Spleen (tissue), 11 donors: Measurements from ENCODE around the gene WSCD2. TPM values are rescaled to one million over a fixed set of nuclear protein-coding genes. Genes with fewer than 3 reads are reported as not detected.

Experiments
- DNase-seq: peaks from one replicate; pipeline ENCODE4 v3.0.0-alpha.2; 2020
- H3K27ac ChIP-seq, 8 donors: fragments of 200-600 bp; sonication (generic) in 7 of 8; 1 replicate in 4 of 8; 2 replicates in 4 of 8; pipeline versions ENCODE4 v1.5.0 to v1.8.0; 2016 to 2021; ENCODE audit warnings: inconsistent platforms in 4 of 8, mild to moderate bottlenecking in 4 of 8, moderate library complexity in 1 of 8
- H3K27me3 ChIP-seq, 7 donors: fragments of 200-600 bp; sonication (generic) in 6 of 7; replicated peaks in 1 of 7; 1 replicate in 4 of 7; 2 replicates in 3 of 7; pipeline versions ENCODE4 v1.5.0 to v1.8.0; 2016 to 2021; ENCODE audit warnings: inconsistent platforms in 3 of 7, mild to moderate bottlenecking in 1 of 7
- H3K36me3 ChIP-seq, 6 donors: fragments of 200-600 bp; sonication (generic) in 5 of 6; 1 replicate in 4 of 6; 2 replicates in 2 of 6; pipeline versions ENCODE4 v1.5.0 to v1.8.0; 2016 to 2021; ENCODE audit warnings: inconsistent platforms in 2 of 6
- H3K4me1 ChIP-seq, 6 donors: fragments of 200-600 bp; sonication (generic) in 5 of 6; 1 replicate in 3 of 6; 2 replicates in 3 of 6; pipeline versions ENCODE4 v1.5.0 to v1.8.0; 2016 to 2021; ENCODE audit warnings: inconsistent platforms in 3 of 6
- H3K4me3 ChIP-seq, 8 donors: fragments of 200-600 bp; sonication (generic) in 7 of 8; 1 replicate in 4 of 8; 2 replicates in 4 of 8; pipeline versions ENCODE4 v1.5.0 to v1.8.0; 2016 to 2021; ENCODE audit warnings: inconsistent platforms in 4 of 8, mild to moderate bottlenecking in 4 of 8, moderate library complexity in 2 of 8
- H3K9me3 ChIP-seq, 8 donors: fragments of 200-600 bp; sonication (generic) in 7 of 8; 1 replicate in 4 of 8; 2 replicates in 4 of 8; pipeline versions ENCODE4 v1.5.0 to v1.8.0; 2016 to 2021; ENCODE audit warnings: inconsistent platforms in 4 of 8
- POLR2A ChIP-seq, 3 donors: fragments of 450-650 bp; IDR thresholded peaks; one replicate each; pipeline ENCODE4 v1.5.1; 2017; ENCODE audit warnings: antibody characterized with exemption in 3 of 3, mild to moderate bottlenecking in 1 of 3
- POLR2AphosphoS5 ChIP-seq, 3 donors: sonication (generic); formaldehyde crosslinking; IDR thresholded peaks; one replicate each; pipeline ENCODE4 v1.5.1; 2017; ENCODE audit warnings: antibody characterized with exemption in 3 of 3
- WGBS, 5 donors: extraction: QIAGEN DNeasy Blood & Tissue Kit in 3 of 5; methylation state at CpG; one replicate each; pipeline versions ENCODE4 v1.1.5 to v1.1.7; 2013 to 2018; 5-methylcytosine and 5-hydroxymethylcytosine counted together
- intact Hi-C: fragments of 100-400 bp; cut with DNase I; formaldehyde crosslinking; loops from one replicate; pipeline ENCODE4 v1.15.0; 2023; ENCODE audit warnings: low total_unique reads
- polyA plus RNA-seq, 3 donors: library from polyadenylated mRNA; stranded (reverse); fragments of 200-250 nt; gene quantifications; one replicate each; pipeline ENCODE4 v1.2.1, GENCODE V29; 2013
- total RNA-seq, 7 donors: library from RNA; depleted of rRNA in 3 of 7; stranded (reverse); fragments of >200 nt in 3 of 7; fragmentation: NEBNext Ultra II Directional in 4 of 7; extraction: Animal tissue kit (Norgen Biotek cat#: 25700) in 4 of 7; gene quantifications; one replicate each; pipeline versions ENCODE4 v1.1.0 to v1.2.1, GENCODE V29; 2016 to 2021
- TF ChIP-seq, protein P1 (sequence below), 11 experiments: fragments of 200-600 bp in 7 of 11; fragments of 450-650 bp in 4 of 11; sonication (generic) in 4 of 11; IDR thresholded peaks in 8 of 11; conservative IDR thresholded peaks in 3 of 11; 1 replicate in 7 of 11; 2 replicates in 4 of 11; pipeline versions ENCODE4 v1.4.0 to v1.8.0; 2016 to 2021; ENCODE audit warnings: antibody characterized with exemption in 11 of 11, inconsistent platforms in 4 of 11, mild to moderate bottlenecking in 1 of 11
- donor health status: healthy with polysubstance abuse.
- donor health status: DM: no; HTN: no; CAD: no; lungs with moderate emphysema.
- donor health status: DM: no; HTN: no; CAD: no.
- donor health status: Bipolar disorder and iron deficiency.
- donor health status: healthy.
- donor health status: DM: no; HTN: no; CAD: no.
- donor health status: DM: yes; HTN: yes; CAD: no.

Gene WSCD2
- total and polyA plus RNA-seq, 10 donors: 0.09 to 0.60 (median 0.23) TPM; not detected in 1

DNA sequence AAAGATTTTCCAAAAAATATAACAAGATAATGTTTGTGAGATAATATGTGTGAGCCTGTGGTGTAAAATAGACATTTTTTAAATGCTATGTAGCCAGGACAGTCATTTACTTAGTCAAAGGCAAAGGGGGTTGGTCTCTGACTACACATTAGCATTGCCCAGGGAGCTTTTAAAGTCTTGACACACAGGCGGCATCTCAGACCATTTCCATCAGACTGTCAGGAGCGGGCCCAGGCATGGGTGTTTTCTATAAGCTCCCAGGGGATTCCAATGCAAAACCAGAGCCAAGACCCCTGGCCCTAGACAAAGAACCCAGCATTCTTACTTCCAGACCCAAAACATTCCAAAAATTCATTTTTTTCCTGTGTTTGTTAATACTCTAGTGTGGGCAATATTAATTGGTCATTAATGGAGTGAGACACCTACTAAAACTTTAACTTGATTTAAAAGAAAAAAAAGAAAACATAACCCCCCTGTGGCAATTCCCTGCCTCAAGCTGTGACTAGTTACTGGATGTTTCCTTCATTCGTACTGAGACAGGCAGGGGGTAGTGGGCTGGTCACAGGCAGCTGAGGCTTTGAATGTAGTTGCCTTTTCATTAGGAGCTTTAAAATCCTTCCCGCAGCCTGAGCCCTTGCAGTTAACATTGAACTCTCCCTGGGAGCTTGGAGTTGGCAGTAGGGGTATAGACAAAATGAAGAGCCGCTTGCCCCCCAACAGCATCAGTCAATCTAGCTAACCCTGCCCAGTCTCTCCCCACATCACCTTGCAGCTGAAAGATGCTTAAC lies 106.3 kb downstream of the WSCD2 start:
- 71 to 81% (median 78%) methylated on average over 5 of the region's 5 CpGs for WGBS, 5 donors
- intact Hi-C loops: no loop called here
- Histone ChIP-seq H3K4me1 (no peaks in the 10 kb centered on the region), H3K27me3 (peaks cover 0 to 66% (median 11%) of the 10 kb centered on the region in 7 donors), H3K4me3 (no peak overlapping the region), H3K36me3 (no peaks in the 10 kb centered on the region), H3K9me3 (peaks cover 0 to 9% (median 0%) of the 10 kb centered on the region in 8 donors), H3K27ac (no peak overlapping the region)
- DNase-seq: no peak
- TF ChIP-seq POLR2A (IDR thresholded peaks at IDR 0.05) (no peak), POLR2AphosphoS5 (IDR thresholded peaks at IDR 0.05) (no peak)
- TF ChIP-seq, protein P1, sequence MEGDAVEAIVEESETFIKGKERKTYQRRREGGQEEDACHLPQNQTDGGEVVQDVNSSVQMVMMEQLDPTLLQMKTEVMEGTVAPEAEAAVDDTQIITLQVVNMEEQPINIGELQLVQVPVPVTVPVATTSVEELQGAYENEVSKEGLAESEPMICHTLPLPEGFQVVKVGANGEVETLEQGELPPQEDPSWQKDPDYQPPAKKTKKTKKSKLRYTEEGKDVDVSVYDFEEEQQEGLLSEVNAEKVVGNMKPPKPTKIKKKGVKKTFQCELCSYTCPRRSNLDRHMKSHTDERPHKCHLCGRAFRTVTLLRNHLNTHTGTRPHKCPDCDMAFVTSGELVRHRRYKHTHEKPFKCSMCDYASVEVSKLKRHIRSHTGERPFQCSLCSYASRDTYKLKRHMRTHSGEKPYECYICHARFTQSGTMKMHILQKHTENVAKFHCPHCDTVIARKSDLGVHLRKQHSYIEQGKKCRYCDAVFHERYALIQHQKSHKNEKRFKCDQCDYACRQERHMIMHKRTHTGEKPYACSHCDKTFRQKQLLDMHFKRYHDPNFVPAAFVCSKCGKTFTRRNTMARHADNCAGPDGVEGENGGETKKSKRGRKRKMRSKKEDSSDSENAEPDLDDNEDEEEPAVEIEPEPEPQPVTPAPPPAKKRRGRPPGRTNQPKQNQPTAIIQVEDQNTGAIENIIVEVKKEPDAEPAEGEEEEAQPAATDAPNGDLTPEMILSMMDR (IDR thresholded peaks at IDR 0.05 in 8 of 11, conservative IDR thresholded peaks at IDR 0.05 in 3 of 11): no peak

DNA sequence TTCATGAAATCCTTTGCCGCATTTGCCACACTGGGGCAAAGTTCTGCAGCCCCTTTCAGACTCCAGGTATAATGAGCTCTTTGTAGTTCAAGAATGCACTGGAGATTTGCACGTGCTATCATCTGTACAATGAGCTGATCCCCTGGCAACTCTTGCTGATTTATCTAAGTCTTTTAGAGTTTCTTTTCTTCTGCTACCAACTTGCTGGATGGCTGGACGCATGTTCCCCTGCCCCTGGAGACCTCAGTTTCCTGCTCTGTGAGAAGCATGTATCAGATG lies 106.8 kb downstream of the WSCD2 start:
- 32 to 73% (median 64%) methylated on average over 3 of the region's 3 CpGs for WGBS, 5 donors

DNA sequence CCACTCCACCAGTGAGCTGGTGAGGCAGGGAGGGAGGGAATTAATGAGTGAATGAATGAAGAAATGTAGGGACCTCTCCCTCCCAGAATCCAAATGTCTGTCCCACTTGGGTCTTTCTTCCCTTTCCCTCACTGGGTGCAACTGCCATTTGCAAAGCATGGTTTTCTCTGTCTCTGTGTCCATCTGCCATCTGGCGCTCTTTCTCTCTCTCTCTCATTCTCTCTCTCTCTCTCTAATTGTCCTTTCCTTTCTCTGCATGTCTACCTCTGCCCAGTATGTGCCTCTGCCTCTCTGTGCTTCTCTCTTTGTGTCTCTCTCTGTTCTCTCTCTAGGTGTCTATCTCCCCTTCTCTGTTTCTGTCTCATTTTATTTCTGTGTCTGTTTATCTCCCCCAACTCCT lies 107.3 kb downstream of the WSCD2 start:
- Histone ChIP-seq H3K9me3 (peaks cover 0 to 9% (median 0%) of the 10 kb centered on the region in 8 donors), H3K27ac (no peak overlapping the region), H3K4me1 (no peaks in the 10 kb centered on the region), H3K36me3 (no peaks in the 10 kb centered on the region), H3K4me3 (no peak overlapping the region), H3K27me3 (peaks cover 0 to 65% (median 15%) of the 10 kb centered on the region in 7 donors)
- TF ChIP-seq POLR2A (IDR thresholded peaks at IDR 0.05): no peak
- TF ChIP-seq, protein P1 (IDR thresholded peaks at IDR 0.05 in 8 of 11, conservative IDR thresholded peaks at IDR 0.05 in 3 of 11): no peak
- no peak for TF ChIP-seq POLR2AphosphoS5 (IDR thresholded peaks at IDR 0.05)
- intact Hi-C loops: no loop called here
- WGBS, 5 donors: 86 to 100% (median 95%) methylated on average over 1 of the region's 1 CpG
- DNase-seq: no peak

More for the DNA sequence above, 106.8 kb downstream of the WSCD2 start:
- Histone ChIP-seq H3K27me3 (peaks cover 0 to 66% (median 15%) of the 10 kb centered on the region in 7 donors), H3K4me3 (no peak overlapping the region), H3K9me3 (peaks cover 0 to 9% (median 0%) of the 10 kb centered on the region in 8 donors), H3K27ac (no peak overlapping the region), H3K4me1 (no peaks in the 10 kb centered on the region), H3K36me3 (no peaks in the 10 kb centered on the region)
- TF ChIP-seq, protein P1 (IDR thresholded peaks at IDR 0.05 in 8 of 11, conservative IDR thresholded peaks at IDR 0.05 in 3 of 11): no peak
- TF ChIP-seq POLR2AphosphoS5 (IDR thresholded peaks at IDR 0.05) (no peak), POLR2A (IDR thresholded peaks at IDR 0.05) (no peak)
- intact Hi-C loops: no loop called here
- DNase-seq: no peak

DNA sequence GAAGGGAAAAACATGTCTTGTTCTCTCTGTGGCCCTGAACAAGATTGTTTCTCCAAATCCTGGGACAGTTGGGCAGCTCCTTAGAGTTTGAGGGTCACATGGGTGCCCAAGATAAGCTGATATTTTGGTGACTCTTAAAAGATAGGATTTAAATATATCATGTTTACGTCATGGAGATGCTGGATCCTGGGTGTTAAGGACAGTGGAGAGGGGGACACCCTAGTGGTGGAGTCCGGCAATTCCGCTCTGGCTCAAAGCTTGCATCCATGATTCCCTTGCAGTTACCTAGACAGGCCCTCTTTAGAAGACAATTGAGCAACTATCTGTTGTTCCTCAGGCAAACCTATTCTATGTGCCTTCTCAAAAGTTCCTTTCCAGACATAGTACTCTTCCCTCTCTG lies 108.2 kb downstream of the WSCD2 start:
- Histone ChIP-seq H3K27ac (no peak overlapping the region), H3K4me1 (no peaks in the 10 kb centered on the region), H3K9me3 (peaks cover 0 to 9% (median 0%) of the 10 kb centered on the region in 8 donors), H3K4me3 (no peak overlapping the region), H3K36me3 (no peaks in the 10 kb centered on the region), H3K27me3 (peaks cover 0 to 63% (median 15%) of the 10 kb centered on the region in 7 donors)
- TF ChIP-seq, protein P1 (IDR thresholded peaks at IDR 0.05 in 8 of 11, conservative IDR thresholded peaks at IDR 0.05 in 3 of 11): no peak
- TF ChIP-seq POLR2AphosphoS5 (IDR thresholded peaks at IDR 0.05): no peak
- TF ChIP-seq POLR2A (IDR thresholded peaks at IDR 0.05): no peak
- intact Hi-C loops: no loop called here
- WGBS, 5 donors: 85 to 96% (median 93%) methylated on average over 3 of the region's 3 CpGs
- DNase-seq: no peak
